Lower lobe of right lung (tissue), 2 donors: ENCODE data around the gene HYAL3. TPM values are rescaled to one million over a fixed set of nuclear protein-coding genes. Genes with fewer than 3 reads are reported as not detected.
"Not testable (repeated sequence)": the region's sequence is repeated elsewhere in the genome, so short reads cannot be mapped to it uniquely, and the experiment has no call there.

Experiments
- ATAC-seq, 2 donors: fragments of 200-7000 bp; cut with Tn5 transposase; one replicate each; pipeline ENCODE4 v1.9.1; 2020 to 2022; ENCODE audit warnings: mild to moderate bottlenecking in 2 of 2, moderate library complexity in 2 of 2
- DNase-seq: peaks from one replicate; pipeline ENCODE4 v3.0.0-alpha.2; 2020
- H3K27ac ChIP-seq: fragments of 200-600 bp; one replicate; pipeline ENCODE4 v1.8.0; 2022
- H3K27me3 ChIP-seq: fragments of 200-600 bp; one replicate; pipeline ENCODE4 v1.8.0; 2022; ENCODE audit warnings: low read depth
- H3K36me3 ChIP-seq: fragments of 200-600 bp; one replicate; pipeline ENCODE4 v1.8.0; 2022; ENCODE audit warnings: mild to moderate bottlenecking
- H3K4me1 ChIP-seq: fragments of 200-600 bp; one replicate; pipeline ENCODE4 v1.8.0; 2022
- H3K4me3 ChIP-seq: fragments of 200-600 bp; one replicate; pipeline ENCODE4 v1.8.0; 2022; ENCODE audit warnings: mild to moderate bottlenecking
- H3K9me3 ChIP-seq: fragments of 200-600 bp; one replicate; pipeline ENCODE4 v1.8.0; 2022
- CTCF ChIP-seq: fragments of 200-600 bp; IDR thresholded peaks from one replicate; pipeline ENCODE4 v1.8.0; 2022; ENCODE audit warnings: antibody characterized with exemption, mild to moderate bottlenecking
- intact Hi-C: fragments of 100-400 bp; cut with DNase I; formaldehyde crosslinking; loops from one replicate; pipeline ENCODE4 v1.11.0; 2022
- total RNA-seq: library from RNA; stranded (reverse); fragmentation: NEBNext Ultra II Directional; extraction: Animal tissue kit (Norgen Biotek cat#: 25700); gene quantifications from one replicate; pipeline ENCODE4 v1.2.1, GENCODE V29; 2021
- donor health status: DM: no; HTN: yes; CAD: no; lungs with severe emphysema.

HYAL3 gene
- total RNA-seq, 1 donor from 2014 or later: 4.0 TPM

GRCh38 chr3:50273689-50274065 is 25.5 kb downstream of the HYAL3 start:
- no peak for ATAC-seq
- no peak for TF ChIP-seq CTCF
- peaks cover 23% of the 10 kb centered on the region for H3K27me3 ChIP-seq
- no peaks in the 10 kb centered on the region for H3K9me3 ChIP-seq
- H3K4me3 ChIP-seq: peak overlapping the region; percentile 45
- peak overlapping the region; percentile 38 for H3K27ac ChIP-seq
- peaks cover 4% of the 10 kb centered on the region for H3K36me3 ChIP-seq
- intact Hi-C loops: no loop called here
- no peak for DNase-seq
- peaks cover 48% of the 10 kb centered on the region for H3K4me1 ChIP-seq

GRCh38 chr3:50272911-50273688 is 26.1 kb downstream of the HYAL3 start:
- H3K4me1 ChIP-seq: peaks cover 54% of the 10 kb centered on the region
- DNase-seq (peak; percentile 92), ATAC-seq (peak; percentile 68 to 82)
- intact Hi-C loops: no loop called here
- H3K27ac ChIP-seq: peak overlapping the region; percentile 38
- peak; percentile 99 for TF ChIP-seq CTCF
- peaks cover 2% of the 10 kb centered on the region for H3K36me3 ChIP-seq
- peak overlapping the region; percentile 45 for H3K4me3 ChIP-seq
- peaks cover 23% of the 10 kb centered on the region for H3K27me3 ChIP-seq
- H3K9me3 ChIP-seq: no peaks in the 10 kb centered on the region

- H3K36me3 ChIP-seq, H3K27ac ChIP-seq, intact Hi-C loops, H3K9me3 ChIP-seq, DNase-seq, ATAC-seq: not testable (repeated sequence)
- peak overlapping the region; percentile 45 for H3K4me3 ChIP-seq
- H3K27me3 ChIP-seq: peaks cover 23% of the 10 kb centered on the region
- peaks cover 55% of the 10 kb centered on the region for H3K4me1 ChIP-seq
These were observed 26.7 kb downstream of the HYAL3 start for GRCh38 chr3:50272538-50272910.

- no peak overlapping the region for H3K4me3 ChIP-seq
- ATAC-seq (no peak), DNase-seq (no peak)
- intact Hi-C loops: no loop called here
- no peaks in the 10 kb centered on the region for H3K9me3 ChIP-seq
- H3K36me3 ChIP-seq: no peaks in the 10 kb centered on the region
- TF ChIP-seq CTCF: no peak
- H3K27ac ChIP-seq: no peak overlapping the region
- peaks cover 60% of the 10 kb centered on the region for H3K4me1 ChIP-seq
- peaks cover 20% of the 10 kb centered on the region for H3K27me3 ChIP-seq
These were observed 27.8 kb downstream of the HYAL3 start for GRCh38 chr3:50271314-50271936.

GRCh38 chr3:50270422-50271224 is 28.6 kb downstream of the HYAL3 start:
- Histone ChIP-seq H3K27me3 (peaks cover 13% of the 10 kb centered on the region), H3K36me3 (no peaks in the 10 kb centered on the region), H3K4me1 (peaks cover 68% of the 10 kb centered on the region), H3K9me3 (no peaks in the 10 kb centered on the region), H3K4me3 (peak overlapping the region; percentile 62), H3K27ac (peak overlapping the region; percentile 18)
- intact Hi-C loops: no loop called here
- DNase-seq (no peak), ATAC-seq (no peak)
- no peak for TF ChIP-seq CTCF
